22Rv1 (cell line): ENCODE data around the gene SCN7A.

ENCODE experiments used
- H3K27ac ChIP-seq: fragments of 450-650 bp; 2 replicates; pipeline ENCODE4 v1.5.1; 2017
- CTCF ChIP-seq: fragments of 450-650 bp; IDR thresholded peaks from 2 replicates; pipeline ENCODE4 v1.5.1; 2017; ENCODE audit warnings: mild to moderate bottlenecking
- ZFX ChIP-seq: fragments of 450-650 bp; IDR thresholded peaks from 2 replicates; pipeline ENCODE4 v1.6.1; 2017; ENCODE audit warnings: antibody characterized with exemption, borderline replicate concordance

SCN7A gene

GRCh38 chr2:166454006-166454595 is 39.9 kb downstream of the SCN7A start:
- TF ChIP-seq CTCF, result no peak
- TF ChIP-seq ZFX, result no peak
- H3K27ac ChIP-seq, result no peak overlapping the region

DNA sequence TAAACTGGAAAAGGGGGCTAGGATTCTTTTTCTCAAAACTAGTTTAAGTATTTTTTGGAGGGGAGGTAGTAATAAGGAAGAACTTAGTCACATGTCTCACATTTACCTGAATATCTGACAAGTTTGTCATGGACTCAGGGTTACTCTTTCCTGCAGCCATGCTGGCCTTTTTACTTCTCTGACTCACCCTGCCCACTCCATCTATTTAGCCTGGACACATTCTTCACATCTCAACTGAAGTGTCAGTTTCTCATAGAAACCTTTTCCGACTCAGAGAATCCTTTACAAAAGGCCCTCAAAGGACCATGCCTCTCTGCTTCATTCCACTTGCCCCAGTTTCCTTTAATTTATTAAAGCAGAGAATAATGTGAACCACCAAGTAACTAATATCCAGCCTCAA is 42.6 kb downstream of the SCN7A start:
- H3K27ac ChIP-seq, result no peak overlapping the region
- TF ChIP-seq ZFX (no peak), CTCF (no peak)

GRCh38 chr2:166449439-166449838 is 44.6 kb downstream of the SCN7A start:
- TF ChIP-seq CTCF (no peak), ZFX (no peak)
- no peak overlapping the region for H3K27ac ChIP-seq

GRCh38 chr2:166448106-166448505 is 45.9 kb downstream of the SCN7A start:
- TF ChIP-seq ZFX (no peak), CTCF (no peak)
- no peak overlapping the region for H3K27ac ChIP-seq

DNA sequence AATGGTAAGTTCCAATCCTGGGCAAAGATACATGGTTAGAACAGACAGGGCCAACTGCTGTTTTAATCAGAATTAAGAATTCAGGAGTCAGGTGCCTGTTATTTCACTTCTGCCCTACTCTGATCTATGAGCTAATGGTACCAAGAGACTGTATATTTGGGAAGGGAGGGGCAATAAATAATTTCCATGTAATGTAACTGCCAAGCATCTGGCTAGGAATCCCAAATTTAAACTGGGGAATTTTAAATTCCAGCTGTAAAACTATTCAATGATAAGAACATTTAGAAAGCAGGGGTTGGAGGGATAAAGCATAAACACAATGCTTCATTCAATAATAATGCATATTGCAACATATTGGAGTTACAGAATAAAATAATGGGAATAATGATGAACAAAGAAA is 49.7 kb downstream of the SCN7A start:
- TF ChIP-seq ZFX (no peak), CTCF (no peak)
- H3K27ac ChIP-seq, result no peak overlapping the region

DNA sequence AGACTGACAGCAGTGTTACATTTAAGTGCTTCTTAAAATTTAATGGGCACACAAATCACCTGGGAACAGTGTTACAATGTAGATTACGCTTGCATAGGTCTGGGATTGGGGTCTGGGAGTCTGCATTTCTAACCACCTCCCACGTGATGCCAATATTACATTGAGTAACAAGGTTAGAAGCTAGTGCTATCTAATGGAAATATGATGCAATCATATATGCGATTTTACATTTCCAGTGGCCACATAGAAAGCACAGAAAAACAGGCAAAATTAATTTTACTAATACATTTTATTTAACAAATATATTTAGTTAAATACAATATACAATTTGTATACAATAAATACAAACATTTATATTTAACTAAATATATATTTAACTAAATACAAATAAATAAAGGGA is 53.7 kb downstream of the SCN7A start:
- TF ChIP-seq ZFX (no peak), CTCF (no peak)

DNA sequence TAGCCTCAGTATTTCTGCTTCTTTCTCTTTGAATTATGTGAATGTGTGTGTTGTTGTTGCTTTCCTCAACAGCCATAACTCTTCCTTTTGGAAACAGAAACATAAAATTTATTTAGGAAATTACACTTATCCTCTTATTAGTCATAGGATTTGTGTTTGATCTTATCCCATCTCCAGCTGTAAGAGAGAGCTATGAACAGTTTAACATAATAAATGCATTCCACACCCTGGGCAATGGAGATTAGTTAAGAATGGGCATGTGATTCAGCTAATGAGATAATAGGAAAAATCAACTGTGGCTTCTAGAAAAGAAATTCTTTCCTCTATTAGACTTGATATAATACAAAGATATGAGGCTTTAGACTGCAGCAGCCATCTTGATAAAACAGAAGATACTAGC is 55.0 kb downstream of the SCN7A start:
- TF ChIP-seq ZFX, result no peak
- no peak for TF ChIP-seq CTCF
- H3K27ac ChIP-seq, result no peak overlapping the region

More for the DNA sequence above, 53.7 kb downstream of the SCN7A start:
- no peak overlapping the region for H3K27ac ChIP-seq
